Bronchial epithelial cell (primary cell): ENCODE data around the gene YJU2. TPM values are rescaled to one million over a fixed set of nuclear protein-coding genes. Genes with fewer than 3 reads are reported as not detected.
"Not testable (repeated sequence)": the region's sequence is repeated elsewhere in the genome, so short reads cannot be mapped to it uniquely, and the experiment has no call there.

ENCODE experiments used
- DNase-seq: peaks from one replicate; pipeline ENCODE4 v3.0.0-alpha.2; 2010; ENCODE audit warnings: low read depth
- FAIRE-seq: peaks from 2 replicates; lab custom pipeline; 2011; peaks lifted over from hg19 to GRCh38; lab: Jason Lieb, UNC
- H3K27me3 ChIP-seq: 2 replicates; pipeline ENCODE4 v1.5.1; 2011; ENCODE audit warnings: low read length; ENCODE audit not compliant: control insufficient read depth, insufficient read depth
- H3K36me3 ChIP-seq: 2 replicates; pipeline ENCODE4 v1.5.1; 2011; ENCODE audit warnings: low read length; ENCODE audit not compliant: control insufficient read depth, insufficient read depth
- H3K4me3 ChIP-seq: 2 replicates; pipeline ENCODE4 v1.5.1; 2011; ENCODE audit warnings: mild to moderate bottlenecking, low read depth, low read length, control low read depth
- total RNA-seq: library from RNA; depleted of rRNA; stranded (reverse); fragments of >200 nt; gene quantifications from 2 replicates; pipeline ENCODE4 v1.2.1, GENCODE V29; 2014
- TF ChIP-seq, protein P1 (sequence below): IDR thresholded peaks from 2 replicates; pipeline ENCODE4 v1.5.1; 2011; ENCODE audit warnings: mild to moderate bottlenecking, moderate library complexity, low read length, control low read depth, inconsistent platforms; ENCODE audit not compliant: insufficient read depth, severe bottlenecking

The YJU2 gene
- total RNA-seq, 1 donor from 2014 or later: 19.0 TPM

DNA sequence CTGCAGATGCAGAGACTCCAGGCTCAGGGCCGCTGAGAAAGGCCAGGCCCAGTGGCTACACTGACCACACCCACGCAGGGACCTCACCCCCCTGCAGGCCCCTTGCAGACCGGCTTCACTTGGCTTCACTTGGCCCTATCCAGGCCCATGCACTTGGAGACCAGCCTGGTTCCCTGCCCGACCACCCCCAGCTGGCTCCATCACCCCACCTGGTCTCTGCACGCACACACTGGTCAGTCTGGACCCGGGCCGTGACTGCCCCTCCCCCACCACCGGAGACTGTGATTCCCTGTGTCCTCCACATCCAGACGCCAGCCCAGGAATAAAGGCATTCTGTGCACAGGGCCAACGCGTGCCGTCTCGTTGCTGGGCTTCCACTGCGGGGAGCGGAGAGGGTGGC lies 22.4 kb upstream of the YJU2 start:
- no peaks in the 10 kb centered on the region for H3K36me3 ChIP-seq
- no peaks in the 10 kb centered on the region for H3K27me3 ChIP-seq

DNA sequence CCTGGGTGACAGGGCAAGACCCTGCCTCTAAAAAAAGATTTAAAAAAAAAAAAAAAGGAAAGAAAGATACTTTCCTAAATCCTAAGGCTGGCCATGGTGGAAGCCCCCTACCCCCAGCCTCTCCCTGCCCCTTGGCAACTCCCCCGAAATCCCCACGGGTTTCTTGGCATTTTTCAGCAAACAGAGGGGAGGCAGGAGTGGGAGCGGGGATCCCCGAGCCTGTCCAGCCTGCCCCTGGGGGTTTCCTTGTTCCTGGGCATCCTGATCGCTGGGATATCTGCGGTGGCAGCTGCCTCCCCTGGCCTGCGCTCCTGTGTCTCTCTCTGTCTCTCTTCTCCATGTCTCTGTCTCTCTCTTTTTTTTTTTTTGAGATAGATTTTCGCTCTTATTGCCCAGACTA lies 21.0 kb upstream of the YJU2 start:
- no peaks in the 10 kb centered on the region for H3K36me3 ChIP-seq
- H3K4me3 ChIP-seq: no peak overlapping the region
- no peak for DNase-seq
- TF ChIP-seq, protein P1, sequence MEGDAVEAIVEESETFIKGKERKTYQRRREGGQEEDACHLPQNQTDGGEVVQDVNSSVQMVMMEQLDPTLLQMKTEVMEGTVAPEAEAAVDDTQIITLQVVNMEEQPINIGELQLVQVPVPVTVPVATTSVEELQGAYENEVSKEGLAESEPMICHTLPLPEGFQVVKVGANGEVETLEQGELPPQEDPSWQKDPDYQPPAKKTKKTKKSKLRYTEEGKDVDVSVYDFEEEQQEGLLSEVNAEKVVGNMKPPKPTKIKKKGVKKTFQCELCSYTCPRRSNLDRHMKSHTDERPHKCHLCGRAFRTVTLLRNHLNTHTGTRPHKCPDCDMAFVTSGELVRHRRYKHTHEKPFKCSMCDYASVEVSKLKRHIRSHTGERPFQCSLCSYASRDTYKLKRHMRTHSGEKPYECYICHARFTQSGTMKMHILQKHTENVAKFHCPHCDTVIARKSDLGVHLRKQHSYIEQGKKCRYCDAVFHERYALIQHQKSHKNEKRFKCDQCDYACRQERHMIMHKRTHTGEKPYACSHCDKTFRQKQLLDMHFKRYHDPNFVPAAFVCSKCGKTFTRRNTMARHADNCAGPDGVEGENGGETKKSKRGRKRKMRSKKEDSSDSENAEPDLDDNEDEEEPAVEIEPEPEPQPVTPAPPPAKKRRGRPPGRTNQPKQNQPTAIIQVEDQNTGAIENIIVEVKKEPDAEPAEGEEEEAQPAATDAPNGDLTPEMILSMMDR: no peak
- FAIRE-seq: no peak
- H3K27me3 ChIP-seq: no peaks in the 10 kb centered on the region

More for the DNA sequence above, 22.4 kb upstream of the YJU2 start:
- FAIRE-seq: no peak
- TF ChIP-seq, protein P1: no peak
- H3K4me3 ChIP-seq: no peak overlapping the region
- no peak for DNase-seq

DNA sequence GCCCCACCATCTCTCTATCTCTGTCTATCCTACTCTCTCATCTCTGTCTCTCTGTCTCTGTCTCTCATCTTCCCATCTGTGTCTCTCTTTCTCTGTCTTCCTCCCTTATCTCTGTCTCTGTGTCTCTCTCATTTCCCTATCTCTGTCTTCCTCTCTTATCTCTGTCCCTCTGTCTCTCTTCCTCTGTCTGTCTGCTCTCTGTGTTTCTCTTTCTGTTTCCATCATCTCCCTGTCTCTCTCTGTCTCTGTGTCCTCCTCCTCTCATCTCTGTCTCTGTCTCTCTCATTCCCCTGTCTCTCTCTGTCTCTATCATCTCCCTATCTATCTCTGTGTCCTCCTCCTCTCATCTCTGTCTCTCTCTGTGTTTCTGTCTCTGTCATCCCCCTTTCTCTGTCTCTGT lies 19.1 kb upstream of the YJU2 start:
- H3K4me3 ChIP-seq: no peak overlapping the region
- DNase-seq (no peak), FAIRE-seq (no peak)
- H3K27me3 ChIP-seq: no peaks in the 10 kb centered on the region
- TF ChIP-seq, protein P1: no peak
- H3K36me3 ChIP-seq: no peaks in the 10 kb centered on the region

DNA sequence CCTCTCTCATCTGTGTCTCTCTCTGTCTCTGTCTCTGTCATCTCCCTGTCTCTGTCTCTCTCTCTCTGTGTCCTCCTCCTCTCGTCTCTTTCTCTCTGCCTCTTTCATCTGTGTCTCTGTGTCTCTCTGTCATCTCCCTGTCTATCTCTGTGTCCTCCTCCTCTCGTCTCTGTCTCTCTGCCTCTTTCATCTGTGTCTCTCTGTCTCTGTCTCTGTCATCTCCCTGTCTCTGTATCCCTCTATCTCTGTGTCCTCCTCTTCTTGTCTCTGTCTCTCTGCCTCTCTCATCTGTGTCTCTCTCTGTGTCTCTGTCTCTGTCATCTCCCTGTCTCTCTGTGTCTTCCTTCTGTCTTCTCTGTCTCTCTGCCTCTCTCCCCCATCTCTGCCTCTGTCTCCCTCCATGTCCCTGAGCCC lies 18.1 kb upstream of the YJU2 start:
- H3K4me3 ChIP-seq: no peak overlapping the region
- TF ChIP-seq, protein P1: no peak
- no peak for DNase-seq
- H3K27me3 ChIP-seq: no peaks in the 10 kb centered on the region
- no peaks in the 10 kb centered on the region for H3K36me3 ChIP-seq
- FAIRE-seq: no peak

DNA sequence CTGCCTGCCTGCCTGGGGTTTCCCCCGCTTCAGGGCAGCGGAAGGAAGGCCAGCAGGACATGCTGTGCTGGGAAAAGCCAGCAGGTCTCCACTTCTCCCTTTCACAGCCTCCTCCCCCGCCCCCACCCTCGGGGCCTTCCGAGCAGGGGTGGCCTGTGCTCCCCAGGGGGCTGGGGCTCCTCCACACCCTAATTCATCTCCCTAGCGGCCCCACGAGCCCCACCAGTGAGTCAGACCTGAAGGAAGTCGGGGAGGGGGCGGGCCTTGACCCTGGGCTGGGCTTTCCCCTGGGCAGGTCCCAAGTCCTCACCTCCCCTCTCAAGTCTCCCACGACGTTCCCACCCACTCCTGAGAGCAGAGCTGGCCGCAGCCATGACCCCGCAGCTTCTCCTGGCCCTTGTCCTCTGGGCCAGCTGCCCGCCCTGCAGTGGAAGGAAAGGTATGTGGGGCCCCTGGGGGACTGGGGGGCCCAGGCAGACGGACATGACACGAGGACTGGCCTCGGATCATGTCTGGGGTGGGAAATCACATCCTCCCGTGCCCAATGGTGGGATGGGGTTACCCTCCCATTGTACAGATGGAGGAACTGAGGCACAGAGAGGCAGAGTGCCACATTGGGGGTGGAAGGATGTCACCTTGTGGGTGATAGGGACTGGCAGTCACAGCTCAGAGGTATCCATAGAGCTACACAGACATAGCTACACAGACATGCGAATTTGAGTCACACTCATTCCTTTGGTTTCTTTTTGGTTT lies 17.5 kb upstream of the YJU2 start, which contains the start of gene EBI3:
Gene EBI3, plus strand, starts transcription at position 345 of the 753 bp plus-strand sequence. Its CDS starts 28 bp downstream, at position 373.
- DNase-seq: no peak
- FAIRE-seq: no peak
- Histone ChIP-seq H3K27me3 (no peaks in the 10 kb centered on the region), H3K36me3 (no peaks in the 10 kb centered on the region), H3K4me3 (no peak within 1 kb of the TSS)
- TF ChIP-seq, protein P1: no peak

DNA sequence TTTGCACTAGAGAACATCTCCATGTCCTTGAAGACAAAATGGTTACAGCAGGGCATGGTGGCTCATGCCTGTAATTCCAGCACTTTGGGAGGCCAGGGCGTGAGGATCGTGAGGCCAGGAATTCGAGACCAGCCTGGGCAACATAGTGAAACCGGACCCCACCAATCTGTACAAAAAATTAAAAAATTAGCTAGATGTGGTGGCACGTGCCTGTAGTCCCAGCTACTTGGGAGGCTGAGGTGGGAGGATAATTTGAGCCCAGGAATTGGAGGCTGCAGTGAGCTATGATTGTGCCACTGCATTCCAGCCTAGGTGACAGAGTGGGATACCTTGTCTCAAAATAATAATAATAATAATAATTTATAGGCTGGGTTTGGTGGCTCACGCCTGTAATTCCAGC lies 16.6 kb upstream of the YJU2 start:
- not testable (repeated sequence) for DNase-seq, FAIRE-seq, H3K27me3 ChIP-seq, H3K36me3 ChIP-seq, H3K4me3 ChIP-seq

DNA sequence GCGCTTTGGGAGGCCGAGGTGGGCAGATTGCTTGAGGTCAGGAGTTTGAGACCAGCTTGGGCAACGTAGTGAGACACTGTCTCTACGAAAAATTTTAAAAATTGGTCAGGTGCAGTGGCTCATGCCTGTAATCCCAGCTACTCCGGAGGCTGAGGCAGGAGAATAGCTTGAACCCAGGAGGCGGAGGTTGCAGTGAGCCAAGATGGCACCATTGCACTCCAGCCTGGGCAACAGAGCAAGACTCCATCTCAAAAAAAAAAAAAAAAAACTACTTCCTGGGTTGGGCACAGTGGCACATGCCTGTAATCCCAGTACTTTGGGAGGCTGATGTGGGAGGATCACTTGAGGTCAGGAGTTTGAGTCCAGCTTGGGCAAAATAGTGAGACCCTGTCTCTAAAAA lies 15.4 kb upstream of the YJU2 start:
- H3K27me3 ChIP-seq, H3K36me3 ChIP-seq, FAIRE-seq, DNase-seq, H3K4me3 ChIP-seq: not testable (repeated sequence)

DNA sequence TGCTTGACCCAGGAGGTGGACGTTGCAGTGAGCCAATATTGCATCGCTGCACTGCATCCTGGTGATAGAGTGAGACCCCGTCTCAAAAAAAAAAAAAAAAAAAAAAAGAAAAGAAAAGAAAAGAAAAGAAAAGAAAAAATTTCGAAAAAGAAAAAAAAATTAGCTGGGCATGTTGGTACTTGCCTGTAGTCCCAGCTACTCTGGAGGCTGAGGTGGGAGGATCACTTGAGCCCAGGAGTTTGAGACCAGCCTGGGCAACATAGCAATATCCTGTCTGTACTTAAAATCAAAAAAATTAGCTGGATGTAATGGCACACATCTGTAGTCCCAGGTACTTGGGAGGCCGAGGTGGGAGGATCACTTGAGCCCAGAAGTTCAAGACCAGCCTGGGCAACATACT lies 14.7 kb upstream of the YJU2 start:
- H3K36me3 ChIP-seq, H3K27me3 ChIP-seq, H3K4me3 ChIP-seq, DNase-seq, FAIRE-seq: not testable (repeated sequence)
